Loucy (cell line): ENCODE measurements around the gene GALNT18.

Source experiments
- H2AFZ ChIP-seq: fragments of 200-600 bp; sonication (generic); 2 replicates; pipeline ENCODE4 v1.6.0; 2016; ENCODE audit warnings: antibody characterized with exemption, mild to moderate bottlenecking, low read length, moderate library complexity
- H3F3A ChIP-seq: fragments of 200-600 bp; 2 replicates; pipeline ENCODE4 v1.6.0; 2016; ENCODE audit warnings: antibody characterized with exemption, low read depth, mild to moderate bottlenecking
- H3K27me3 ChIP-seq: fragments of 200-600 bp; sonication (generic); 2 replicates; pipeline ENCODE4 v1.6.1; 2014; ENCODE audit warnings: low read length, mild to moderate bottlenecking; ENCODE audit not compliant: insufficient read depth, poor library complexity, severe bottlenecking
- H3K36me3 ChIP-seq: fragments of 200-600 bp; sonication (generic); 2 replicates; pipeline ENCODE4 v1.6.1; 2016; ENCODE audit warnings: low read length; ENCODE audit not compliant: insufficient read depth
- H3K4me1 ChIP-seq: fragments of 200-600 bp; sonication (generic); 2 replicates; pipeline ENCODE4 v1.5.1; 2014; ENCODE audit warnings: low read length, mild to moderate bottlenecking; ENCODE audit not compliant: insufficient read depth, poor library complexity, severe bottlenecking
- H3K4me2 ChIP-seq: fragments of 200-600 bp; sonication (generic); 2 replicates; pipeline ENCODE4 v1.6.0; 2014; ENCODE audit warnings: antibody characterized with exemption, low read length, low read depth, mild to moderate bottlenecking; ENCODE audit not compliant: poor library complexity, severe bottlenecking
- H3K4me3 ChIP-seq: fragments of 200-600 bp; sonication (generic); 2 replicates; pipeline ENCODE4 v1.5.1; 2014; ENCODE audit warnings: low read length, mild to moderate bottlenecking, mixed read lengths; ENCODE audit not compliant: poor library complexity, severe bottlenecking
- H3K79me2 ChIP-seq: fragments of 200-600 bp; sonication (generic); 2 replicates; pipeline ENCODE4 v1.6.1; 2014; ENCODE audit warnings: low read length; ENCODE audit not compliant: insufficient read depth
- H3K9ac ChIP-seq: fragments of 200-600 bp; sonication (generic); 2 replicates; pipeline ENCODE4 v1.6.0; 2014; ENCODE audit warnings: mild to moderate bottlenecking, low read depth, low read length, moderate library complexity; ENCODE audit not compliant: poor library complexity, severe bottlenecking
- H3K9me2 ChIP-seq: fragments of 200-600 bp; sonication (generic); replicated peaks from 2 replicates; pipeline ENCODE4 v1.6.1; 2016; ENCODE audit warnings: low read depth, low read length, mixed read lengths
- H3K9me3 ChIP-seq: fragments of 200-600 bp; sonication (generic); 2 replicates; pipeline ENCODE4 v1.6.1; 2014; ENCODE audit warnings: mild to moderate bottlenecking, antibody characterized with exemption, low read length, low read depth; ENCODE audit not compliant: insufficient read depth
- H4K20me1 ChIP-seq: fragments of 200-600 bp; sonication (generic); 2 replicates; pipeline ENCODE4 v1.6.0; 2014; ENCODE audit warnings: antibody characterized with exemption, low read length, mild to moderate bottlenecking; ENCODE audit not compliant: insufficient read depth, poor library complexity, severe bottlenecking
- CTCF ChIP-seq: fragments of 200-600 bp; sonication (generic); conservative IDR thresholded peaks from 2 replicates; pipeline ENCODE4 v1.5.1; 2014; ENCODE audit warnings: mild to moderate bottlenecking, antibody characterized with exemption, low read length
- EZH2phosphoT487 ChIP-seq: fragments of 200-600 bp; IDR thresholded peaks from 2 replicates; pipeline ENCODE4 v1.6.1; 2018; ENCODE audit warnings: antibody characterized with exemption, mild to moderate bottlenecking, moderate library complexity, borderline replicate concordance

Gene GALNT18

GRCh38 chr11:11421509-11421908 is 200.3 kb downstream of the GALNT18 start:
- TF ChIP-seq EZH2phosphoT487 (no peak), CTCF (no peak)
- Histone ChIP-seq H3K4me1 (peaks cover 7% of the 10 kb centered on the region), H3K4me3 (no peak overlapping the region), H3K27me3 (no peaks in the 10 kb centered on the region), H3K36me3 (no peaks in the 10 kb centered on the region), H3K9me2 (no peaks in the 10 kb centered on the region), H3F3A (no peaks in the 10 kb centered on the region), H2AFZ (no peak overlapping the region), H3K79me2 (no peaks in the 10 kb centered on the region), H4K20me1 (no peaks in the 10 kb centered on the region), H3K9me3 (no peaks in the 10 kb centered on the region), H3K9ac (no peak overlapping the region), H3K4me2 (no peak overlapping the region)

GRCh38 chr11:11420899-11421285 is 200.9 kb downstream of the GALNT18 start:
- Histone ChIP-seq H3K4me2 (no peak overlapping the region), H3K9ac (no peak overlapping the region), H3K36me3 (no peaks in the 10 kb centered on the region), H3K79me2 (no peaks in the 10 kb centered on the region), H3K4me3 (no peak overlapping the region), H3K27me3 (no peaks in the 10 kb centered on the region), H4K20me1 (no peaks in the 10 kb centered on the region), H3K9me3 (no peaks in the 10 kb centered on the region), H3K4me1 (peaks cover 8% of the 10 kb centered on the region), H3F3A (no peaks in the 10 kb centered on the region), H2AFZ (no peak overlapping the region), H3K9me2 (no peaks in the 10 kb centered on the region)
- TF ChIP-seq CTCF (no peak), EZH2phosphoT487 (no peak)

- Histone ChIP-seq H4K20me1 (no peaks in the 10 kb centered on the region), H3K9me2 (no peaks in the 10 kb centered on the region), H3F3A (no peaks in the 10 kb centered on the region), H3K27me3 (no peaks in the 10 kb centered on the region), H3K9me3 (no peaks in the 10 kb centered on the region), H3K9ac (no peak overlapping the region), H3K79me2 (no peaks in the 10 kb centered on the region), H3K4me3 (no peak overlapping the region), H3K4me1 (peaks cover 8% of the 10 kb centered on the region), H3K4me2 (no peak overlapping the region), H2AFZ (no peak overlapping the region), H3K36me3 (no peaks in the 10 kb centered on the region)
- TF ChIP-seq CTCF (no peak), EZH2phosphoT487 (no peak)
These were observed 201.5 kb downstream of the GALNT18 start for GRCh38 chr11:11420191-11420898.
